Activated CD8-positive, alpha-beta memory T cell treated with anti-CD3 and anti-CD28 coated beads for 4 hours (primary cell): ENCODE data around the gene SERPIND1.
A peak's percentile ranks its signal among the peaks of the same experiment; 100 is the strongest.
"Not testable (repeated sequence)": the region's sequence is repeated elsewhere in the genome, so short reads cannot be mapped to it uniquely, and the experiment has no call there.

Experiments
- DNase-seq, 2 donors: peaks; one replicate each; pipeline ENCODE4 v3.0.0-alpha.2; 2020; ENCODE audit warnings: low read depth in 2 of 2

The SERPIND1 gene

GRCh38 chr22:20747223-20747622 lies 26.7 kb upstream of the SERPIND1 start:
- no peak for DNase-seq

DNA sequence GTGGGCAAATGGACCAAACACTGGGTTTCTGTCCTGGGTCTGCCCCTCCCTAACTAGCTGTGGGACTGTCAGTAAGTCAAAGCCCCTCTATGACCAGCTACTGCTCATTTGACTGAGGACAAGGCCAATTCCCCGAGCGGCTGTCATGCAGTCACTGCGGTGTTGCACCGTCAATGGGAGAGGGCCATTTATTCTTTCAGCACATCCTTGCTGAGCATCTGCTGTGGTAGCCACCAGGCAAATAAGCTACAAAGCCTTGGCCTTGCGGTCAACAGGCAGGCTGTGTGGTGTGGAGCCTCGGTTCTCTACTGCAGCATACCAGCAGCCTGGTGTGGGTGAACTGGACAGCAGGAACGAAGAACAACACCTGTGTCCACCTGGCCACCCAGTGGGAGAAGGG lies 25.8 kb upstream of the SERPIND1 start:
- DNase-seq = no peak

GRCh38 chr22:20748731-20749428 lies 25.0 kb upstream of the SERPIND1 start:
- DNase-seq = no peak

GRCh38 chr22:20749453-20749852 lies 24.5 kb upstream of the SERPIND1 start:
- no peak for DNase-seq

GRCh38 chr22:20750461-20751184 lies 23.3 kb upstream of the SERPIND1 start:
- DNase-seq = peak; percentile 16 to 18

DNA sequence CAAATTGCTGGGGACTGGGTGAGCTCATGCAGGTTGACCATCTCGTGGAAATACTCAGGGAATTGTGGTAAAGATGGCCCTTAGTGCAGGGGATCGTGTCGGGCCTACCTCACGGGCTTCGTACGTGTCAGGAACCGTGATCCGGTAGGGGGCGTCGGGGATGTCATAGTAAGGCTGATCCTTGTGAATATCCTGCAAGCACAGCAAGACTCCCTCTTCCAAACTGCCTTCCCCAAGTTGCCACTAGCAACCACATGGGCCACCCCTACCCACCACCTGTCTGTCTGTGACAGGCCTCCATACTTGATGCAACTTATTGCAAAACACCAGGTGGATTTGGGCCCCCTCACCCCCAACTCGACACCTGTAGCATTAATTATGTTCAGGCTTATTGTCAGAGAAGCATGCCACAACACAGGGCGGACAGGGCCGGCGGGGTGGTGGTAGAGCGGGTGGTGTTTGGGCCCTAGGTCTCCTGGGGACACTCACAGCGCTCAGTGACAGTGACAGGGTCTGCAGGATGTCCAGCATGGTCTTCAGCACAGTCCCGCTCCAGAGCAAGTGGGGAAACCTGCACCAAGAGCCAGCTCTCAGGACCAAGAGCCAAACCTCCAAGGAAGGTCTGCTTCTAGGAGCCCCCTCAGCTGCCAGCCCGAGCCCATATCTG lies 22.6 kb upstream of the SERPIND1 start:
- DNase-seq = no peak

DNA sequence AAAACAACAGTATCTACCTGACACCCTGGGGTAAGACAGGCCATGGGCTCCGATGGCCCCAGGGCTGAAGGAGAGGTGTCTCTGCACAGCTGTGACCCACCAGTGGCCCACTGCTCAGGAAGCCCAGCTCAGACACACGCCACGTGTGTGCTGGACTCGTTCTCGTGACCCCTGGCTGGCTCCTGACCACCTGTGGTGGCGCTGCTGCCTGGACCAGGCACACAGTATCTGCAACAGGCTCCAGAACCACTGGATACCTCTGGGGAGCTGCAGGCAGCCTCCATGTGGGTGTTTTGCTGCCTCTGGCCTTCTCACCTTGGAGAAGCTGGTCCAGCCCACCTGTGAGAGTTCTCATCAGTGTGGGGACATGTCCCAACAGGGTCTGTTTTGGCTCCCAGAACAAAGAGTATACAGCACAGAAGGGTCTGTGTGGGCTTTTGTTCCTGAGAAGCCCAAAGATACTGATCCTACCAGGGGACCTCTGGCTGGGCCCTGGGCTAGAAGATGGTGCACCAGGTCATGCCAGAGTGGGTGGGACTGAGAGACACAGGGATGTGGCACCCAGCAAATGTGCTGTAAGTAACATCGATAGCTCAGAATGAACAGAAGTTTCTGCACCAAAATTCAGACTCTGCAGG lies 21.7 kb upstream of the SERPIND1 start:
- no peak for DNase-seq

GRCh38 chr22:20752873-20753272 lies 21.0 kb upstream of the SERPIND1 start:
- no peak for DNase-seq

DNA sequence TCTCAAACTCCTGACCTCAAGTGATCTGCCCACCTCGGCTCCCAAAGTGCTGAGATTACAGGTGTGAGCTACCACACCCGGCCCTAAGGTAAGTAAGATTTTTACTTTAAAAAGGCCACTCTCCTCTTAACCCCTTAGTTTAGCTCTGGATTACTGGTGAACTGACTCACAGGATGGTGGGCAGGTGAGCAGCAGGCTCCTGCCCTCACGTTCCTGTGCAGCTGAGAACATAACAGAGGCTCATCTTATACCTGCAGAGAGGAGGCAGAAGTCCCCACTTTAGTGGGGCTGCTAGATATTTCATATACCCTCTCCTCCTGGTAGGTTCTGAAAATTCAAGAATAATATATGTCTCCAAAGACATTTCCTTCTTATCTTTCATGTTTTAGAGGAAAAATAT lies 17.1 kb upstream of the SERPIND1 start:
- no peak for DNase-seq

DNA sequence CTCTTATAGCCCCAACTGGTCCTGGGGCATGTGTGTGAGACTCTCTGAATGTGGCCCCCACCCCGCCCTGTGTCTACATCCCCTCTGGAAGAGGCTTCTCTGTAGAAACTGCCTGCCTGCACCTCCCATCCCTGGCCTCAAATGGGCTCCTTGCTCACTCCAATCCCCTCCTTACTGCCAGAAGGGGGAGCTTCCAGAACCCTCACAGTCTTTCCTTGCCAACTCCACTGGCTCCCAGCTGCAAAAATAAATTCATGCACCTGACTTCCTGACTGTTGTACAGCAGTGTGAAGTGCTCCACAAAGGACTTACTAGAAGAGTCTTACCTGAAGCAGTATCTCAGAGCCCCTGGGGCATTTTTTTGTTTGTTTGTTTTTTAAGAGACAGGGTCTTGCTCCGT lies 15.2 kb upstream of the SERPIND1 start:
- DNase-seq = no peak

GRCh38 chr22:20760084-20760483 lies 13.8 kb upstream of the SERPIND1 start:
- DNase-seq = no peak

- DNase-seq = no peak
Observed at GRCh38 chr22:20761536-20761935, 12.4 kb upstream of the SERPIND1 start.

- DNase-seq = no peak
Observed at GRCh38 chr22:20762233-20762796, 11.6 kb upstream of the SERPIND1 start.

GRCh38 chr22:20763630-20764470 lies 10.1 kb upstream of the SERPIND1 start:
- no peak for DNase-seq

DNA sequence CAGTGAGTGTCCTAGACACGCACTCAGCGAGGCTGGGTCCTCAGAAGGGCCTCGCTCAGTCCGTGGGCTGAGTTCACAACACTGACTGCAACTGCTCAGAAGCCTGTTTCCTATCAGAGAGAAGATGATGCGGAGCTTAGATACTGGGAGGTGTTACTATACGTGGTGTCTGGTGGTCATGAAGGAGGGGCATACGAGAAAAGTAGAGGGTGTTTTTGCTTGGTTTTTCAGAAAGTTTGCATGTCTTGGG lies 9.5 kb upstream of the SERPIND1 start:
- no peak for DNase-seq

GRCh38 chr22:20764729-20765128 lies 9.2 kb upstream of the SERPIND1 start:
- DNase-seq = no peak

- no peak for DNase-seq
Observed at GRCh38 chr22:20765938-20766337, 8.0 kb upstream of the SERPIND1 start.

DNA sequence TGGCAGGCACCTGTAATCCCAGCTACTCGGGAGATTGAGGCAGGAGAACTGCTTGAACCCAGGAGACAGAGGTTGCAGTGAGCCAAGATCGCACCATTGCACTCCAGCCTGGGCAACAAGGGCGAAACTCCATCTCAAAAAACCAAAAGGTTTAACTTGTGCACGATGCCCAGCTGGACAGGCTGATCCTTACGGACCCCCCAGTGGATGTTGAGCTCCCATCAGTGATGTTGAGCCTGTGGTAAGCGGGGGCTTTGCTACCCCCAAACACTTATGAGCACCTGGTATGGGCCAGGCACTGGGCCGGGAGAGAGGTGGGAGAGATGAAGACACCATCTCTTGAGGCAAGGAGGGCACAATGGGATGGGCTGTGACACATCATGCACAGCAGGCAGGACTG lies 7.4 kb upstream of the SERPIND1 start:
- DNase-seq = no peak

DNA sequence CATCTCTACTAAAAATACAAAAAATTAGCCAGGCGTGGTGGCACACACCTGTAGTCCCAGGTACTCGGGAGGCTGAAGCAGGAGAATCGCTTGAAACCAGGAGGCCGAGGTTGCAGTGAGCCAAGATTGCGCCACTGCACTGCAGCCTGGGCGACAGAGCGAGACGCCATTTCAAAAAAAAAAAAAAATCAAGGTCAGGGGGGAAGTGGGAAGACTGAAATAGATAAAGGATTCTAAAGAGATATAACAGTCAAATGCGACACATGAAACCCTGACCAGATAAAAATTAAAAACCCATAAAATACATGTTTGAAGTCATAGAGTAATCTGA lies 4.5 kb upstream of the SERPIND1 start:
- DNase-seq = not testable (repeated sequence)

DNA sequence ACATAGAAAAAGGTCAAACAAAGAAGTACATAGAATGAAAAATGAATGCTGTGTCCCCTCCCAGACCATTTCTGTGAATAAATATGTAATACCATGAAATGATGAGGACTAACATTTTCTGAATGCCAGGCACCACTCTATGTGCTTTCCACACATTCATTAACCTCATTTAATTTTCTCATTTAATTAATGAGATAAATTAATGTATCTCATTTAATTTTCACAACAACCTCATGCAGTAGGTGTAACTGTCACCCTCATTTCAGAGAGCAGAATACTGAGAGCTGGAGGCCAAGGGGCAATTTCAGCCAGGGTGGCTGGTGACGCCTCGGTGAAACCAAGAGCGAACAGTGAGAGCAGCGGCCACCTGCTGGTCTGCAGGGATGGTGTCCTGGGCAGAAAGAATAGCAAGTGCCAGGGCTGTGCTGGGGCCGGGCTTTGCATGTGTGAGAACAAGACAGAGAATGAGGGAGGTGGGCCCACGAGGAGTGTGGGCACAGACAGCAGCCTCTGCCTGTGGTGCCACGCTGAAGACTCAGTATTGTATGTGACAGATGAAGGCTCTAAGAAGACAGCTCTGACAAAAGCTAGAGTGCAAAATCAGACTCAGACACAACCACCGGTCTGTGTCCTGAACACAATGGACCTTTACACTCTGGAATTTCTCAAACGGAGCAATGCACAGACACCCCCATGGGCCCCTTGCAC lies 1.8 kb upstream of the SERPIND1 start:
- DNase-seq = no peak

- no peak for DNase-seq
Observed at GRCh38 chr22:20774882-20775281, 969 bp downstream of the SERPIND1 start.
